IMR-90 (cell line): ENCODE data around the gene CBFA2T3. TPM values are rescaled to one million over a fixed set of nuclear protein-coding genes. Genes with fewer than 3 reads are reported as not detected.

Experiments used
- ATAC-seq: fragments of 200-7000 bp; cut with Tn5 transposase; 2 replicates; pipeline ENCODE4 v1.9.1; 2020; ENCODE audit warnings: low read depth, mild to moderate bottlenecking, moderate library complexity
- BruUV-seq: library from RNA; stranded (reverse); fragments of 400-500 nt; replicated peaks from 2 replicates; lab custom pipeline; 2021; lab: Mats Ljungman, UMichigan
- CTCF ChIA-PET: fragments of 300-600 bp; formaldehyde crosslinking; extraction: SDS; loops from one replicate; lab custom pipeline; 2021; ENCODE audit warnings: antibody characterized with exemption; lab: Yijun Ruan, JAX
- POLR2A ChIA-PET: fragments of 300-600 bp; sonication (Branson Sonifier 250); formaldehyde crosslinking; loops from one replicate; lab custom pipeline; 2022; ENCODE audit warnings: antibody characterized with exemption; ENCODE audit not compliant: unreplicated experiment; lab: Charles Lee
- DNase-seq: peaks from one replicate; pipeline ENCODE4 v3.0.0; 2013
- H2AFZ ChIP-seq: replicated peaks from 2 replicates; pipeline ENCODE3; 2013; ENCODE audit warnings: low read length, mild to moderate bottlenecking; ENCODE audit not compliant: poor library complexity
- H2AK5ac ChIP-seq: 2 replicates; pipeline ENCODE4 v1.6.1; 2013; ENCODE audit warnings: low read depth, low read length, inconsistent platforms
- H2AK9ac ChIP-seq: replicated peaks from 2 replicates; pipeline ENCODE3; 2013; ENCODE audit warnings: mild to moderate bottlenecking, low read depth, low read length, moderate library complexity; ENCODE audit not compliant: poor library complexity
- H2BK120ac ChIP-seq: 2 replicates; pipeline ENCODE4 v1.6.1; 2013; ENCODE audit warnings: low read depth, low read length, inconsistent platforms
- H2BK15ac ChIP-seq: 3 replicates; pipeline ENCODE4 v1.6.1; 2013; ENCODE audit warnings: low read depth, low read length, inconsistent platforms
- H2BK20ac ChIP-seq: 2 replicates; pipeline ENCODE4 v1.6.1; 2013; ENCODE audit warnings: low read depth, mild to moderate bottlenecking, inconsistent platforms, low read length, moderate library complexity
- H2BK5ac ChIP-seq: 2 replicates; pipeline ENCODE4 v1.6.1; 2013; ENCODE audit warnings: mild to moderate bottlenecking, low read depth, low read length, inconsistent platforms; ENCODE audit not compliant: poor library complexity, severe bottlenecking
- H3K14ac ChIP-seq: replicated peaks from 2 replicates; pipeline ENCODE4 v1.6.1; 2013; ENCODE audit warnings: low read depth, low read length, inconsistent platforms
- H3K18ac ChIP-seq: 2 replicates; pipeline ENCODE4 v1.6.1; 2013; ENCODE audit warnings: low read depth, low read length, control low read depth
- H3K23ac ChIP-seq: 2 replicates; pipeline ENCODE4 v1.6.1; 2013; ENCODE audit warnings: low read depth, low read length, inconsistent platforms
- H3K27ac ChIP-seq: 2 replicates; pipeline ENCODE4 v1.5.1; 2013; ENCODE audit warnings: mild to moderate bottlenecking, control low read depth, low read length; ENCODE audit not compliant: insufficient read depth
- H3K27me3 ChIP-seq: 2 replicates; pipeline ENCODE4 v1.6.1; 2013; ENCODE audit warnings: low read length; ENCODE audit not compliant: control insufficient read depth, insufficient read depth
- H3K36me3 ChIP-seq: 2 replicates; pipeline ENCODE4 v1.6.1; 2013; ENCODE audit warnings: low read length, mixed read lengths; ENCODE audit not compliant: control insufficient read depth, insufficient read depth
- H3K4ac ChIP-seq: 2 replicates; pipeline ENCODE4 v1.6.1; 2013; ENCODE audit warnings: low read depth, low read length, inconsistent platforms
- H3K4me1 ChIP-seq: 2 replicates; pipeline ENCODE4 v1.6.1; 2013; ENCODE audit warnings: low read length, mixed read lengths; ENCODE audit not compliant: control insufficient read depth, insufficient read depth
- H3K4me2 ChIP-seq: 2 replicates; pipeline ENCODE4 v1.6.1; 2013; ENCODE audit warnings: low read depth, mild to moderate bottlenecking, control low read depth, low read length, moderate library complexity
- H3K4me3 ChIP-seq: 2 replicates; pipeline ENCODE4 v1.5.1; 2013; ENCODE audit warnings: low read depth, mild to moderate bottlenecking, control low read depth, low read length, moderate library complexity; ENCODE audit not compliant: insufficient read depth
- H3K56ac ChIP-seq: 2 replicates; pipeline ENCODE4 v1.6.1; 2013; ENCODE audit warnings: low read length, inconsistent platforms; ENCODE audit not compliant: insufficient read depth; ENCODE audit errors: extremely low read depth
- H3K79me1 ChIP-seq, 2 experiments: 2 replicates each; pipeline ENCODE4 v1.6.1; 2013; ENCODE audit warnings: low read length in 2 of 2, inconsistent platforms in 1 of 2, low read depth in 1 of 2
- H3K9ac ChIP-seq: 2 replicates; pipeline ENCODE4 v1.6.1; 2013; ENCODE audit warnings: low read depth, low read length, control low read depth
- H3K9me1 ChIP-seq: 2 replicates; pipeline ENCODE4 v1.6.1; 2013; ENCODE audit warnings: low read length, inconsistent platforms; ENCODE audit not compliant: insufficient read depth
- H3K9me3 ChIP-seq: 2 replicates; pipeline ENCODE4 v1.6.1; 2013; ENCODE audit warnings: low read length; ENCODE audit not compliant: control insufficient read depth, insufficient read depth
- H4K20me1 ChIP-seq: 2 replicates; pipeline ENCODE4 v1.6.1; 2013; ENCODE audit warnings: low read length, inconsistent platforms; ENCODE audit not compliant: insufficient read depth
- H4K5ac ChIP-seq: 2 replicates; pipeline ENCODE4 v1.6.1; 2013; ENCODE audit warnings: mild to moderate bottlenecking, low read depth, low read length, control low read depth
- H4K8ac ChIP-seq, 2 experiments: 2 replicates each; pipeline ENCODE4 v1.6.1; 2013; ENCODE audit warnings: low read depth in 2 of 2, low read length in 2 of 2, control low read depth in 1 of 2, inconsistent platforms in 1 of 2
- H4K91ac ChIP-seq: 2 replicates; pipeline ENCODE4 v1.6.1; 2013; ENCODE audit warnings: low read depth, low read length, inconsistent platforms; ENCODE audit not compliant: insufficient read depth
- ELK1 ChIP-seq: fragments of 150-350 bp; IDR thresholded peaks from 2 replicates; pipeline ENCODE4 v1.6.1; 2016; ENCODE audit warnings: low read depth, mild to moderate bottlenecking, low read length, moderate library complexity, borderline replicate concordance
- MAZ ChIP-seq: IDR thresholded peaks from 2 replicates; pipeline ENCODE4 v1.6.1; 2012; ENCODE audit warnings: low read depth, mild to moderate bottlenecking, low read length, improper control_type of control experiment, moderate library complexity, borderline replicate concordance
- POLR2A ChIP-seq: IDR thresholded peaks from 2 replicates; pipeline ENCODE4 v1.6.1; 2012; ENCODE audit warnings: mild to moderate bottlenecking, low read depth, low read length
- RAD21 ChIP-seq: IDR thresholded peaks from 2 replicates; pipeline ENCODE4 v1.6.1; 2012; ENCODE audit warnings: low read length, improper control_type of control experiment
- USF2 ChIP-seq: fragments of 150-350 bp; IDR thresholded peaks from 2 replicates; pipeline ENCODE4 v1.6.1; 2017; ENCODE audit warnings: mild to moderate bottlenecking, antibody characterized with exemption, low read length, low read depth
- WGBS, 2 experiments: methylation state at CpG; one replicate each; pipeline versions ENCODE4 v1.1.5 to v1.1.7; 2013; ENCODE audit warnings: missing lambda C conversion rate in 2 of 2; ENCODE audit not compliant: insufficient read length in 1 of 2; ENCODE audit errors: extremely low coverage in 2 of 2; 5-methylcytosine and 5-hydroxymethylcytosine counted together
- dilution Hi-C: fragments of 300-500 bp; cut with HindIII; formaldehyde crosslinking; loops from one replicate; pipeline ENCODE4 v1.14.3; 2018; ENCODE audit warnings: low sequenced_read_pairs; ENCODE audit not compliant: unreplicated experiment
- in situ Hi-C: fragments of 300-500 bp; cut with MboI; formaldehyde crosslinking; loops from 3 replicates; pipeline ENCODE4 v1.14.3; 2019; ENCODE audit warnings: low sequenced_read_pairs, inconsistent platforms, mixed read lengths
- intact Hi-C: fragments of 100-400 bp; cut with micrococcal nuclease; formaldehyde crosslinking; loops from 2 replicates; pipeline ENCODE4 v1.10.0; 2022
- polyA plus RNA-seq, 3 experiments: library from polyadenylated mRNA; depleted of rRNA; stranded (reverse); fragments of >200 nt; gene quantifications; 2 replicates each; pipeline ENCODE4 v1.2.3, GENCODE V29; 2012; ENCODE audit warnings: low replicate concordance in 1 of 3
- total RNA-seq: library from RNA; depleted of rRNA; stranded (reverse); fragments of >200 nt; gene quantifications from 2 replicates; pipeline ENCODE4 v1.2.3, GENCODE V29; 2012

Gene CBFA2T3
- total and polyA plus RNA-seq, 2 of the 4 experiments (the other 2 are of a cell fraction), result not detected

DNA sequence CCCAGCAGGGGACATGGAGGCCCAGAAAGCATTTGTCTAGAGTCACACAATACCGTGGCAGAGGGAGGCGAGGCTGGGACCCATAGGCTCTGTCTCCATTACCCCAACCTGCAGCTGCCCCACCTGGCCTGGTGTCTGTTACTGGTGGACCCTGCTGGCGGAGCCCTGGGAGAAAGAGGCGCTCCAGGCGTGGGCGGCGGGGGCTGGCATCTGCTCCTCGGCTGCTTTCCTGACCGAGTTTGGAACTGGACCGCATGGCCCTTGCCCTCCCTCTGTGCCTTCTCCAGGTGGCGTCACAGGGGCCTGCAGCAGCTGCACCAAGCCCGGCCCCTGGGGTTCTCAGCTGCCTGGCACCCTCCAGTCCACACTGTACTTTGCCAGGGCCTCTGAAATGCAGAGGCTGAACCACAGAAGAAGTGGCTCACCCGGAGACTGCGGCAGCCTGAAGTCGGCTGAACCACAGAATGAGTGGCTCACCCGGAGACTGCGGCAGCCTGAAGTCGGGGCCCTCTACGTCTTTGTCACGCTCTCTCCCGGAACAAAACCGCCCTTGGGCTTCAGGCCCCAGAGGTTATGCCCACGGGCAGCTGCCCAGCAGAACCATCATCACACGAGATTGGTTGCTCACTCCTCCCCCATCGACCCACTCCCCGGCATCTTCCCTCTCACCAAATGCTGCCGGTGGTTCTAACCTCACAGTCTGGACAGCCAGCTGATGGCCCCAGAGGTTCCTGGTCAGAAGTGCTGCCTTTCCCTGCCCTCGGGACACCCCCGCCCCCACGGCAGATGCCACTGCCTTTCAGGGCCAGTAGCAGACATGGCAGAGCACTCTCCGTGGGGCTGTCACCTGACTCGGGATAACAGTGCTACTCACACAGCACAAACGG, 20.2 kb downstream of the CBFA2T3 start:
- DNase-seq, result no peak
- no peak overlapping the region for H3K14ac ChIP-seq
- dilution Hi-C loops (no loop called here), intact Hi-C loops (no loop called here), in situ Hi-C loops (no loop called here)
- H2AFZ ChIP-seq, result no peak overlapping the region
- no peak for ATAC-seq
- H3K4me3 ChIP-seq, result no peak overlapping the region
- H3K18ac ChIP-seq, result no peak overlapping the region
- no peaks in the 10 kb centered on the region for H3K4me1 ChIP-seq
- no peak overlapping the region for H3K27ac ChIP-seq
- no peak overlapping the region for H2BK120ac ChIP-seq
- H3K9me3 ChIP-seq, result no peaks in the 10 kb centered on the region
- no TSS peak for BruUV-seq
- H3K56ac ChIP-seq, result no peak overlapping the region
- no peak overlapping the region for H4K8ac ChIP-seq
- no peak overlapping the region for H3K9ac ChIP-seq
- no peak overlapping the region for H2BK5ac ChIP-seq
- TF ChIP-seq POLR2A, result no peak
- no peak for TF ChIP-seq RAD21
- no peak for TF ChIP-seq ELK1
- TF ChIP-seq MAZ, result no peak
- TF ChIP-seq USF2, result no peak
- H3K36me3 ChIP-seq, result no peaks in the 10 kb centered on the region
- no peak overlapping the region for H3K23ac ChIP-seq
- 69% methylated on average over 25 of the region's 33 CpGs; no CpG with 5 or more reads in 1 of the 2 experiments for WGBS, 2 experiments
- H4K5ac ChIP-seq, result no peak overlapping the region
- H2AK9ac ChIP-seq, result no peak overlapping the region
- no peak overlapping the region for H3K4me2 ChIP-seq
- CTCF ChIA-PET, result no interaction called here
- POLR2A ChIA-PET, result no interaction called here
- H2BK20ac ChIP-seq, result no peak overlapping the region
- H3K9me1 ChIP-seq, result no peaks in the 10 kb centered on the region
- no peak overlapping the region for H2AK5ac ChIP-seq
- H2BK15ac ChIP-seq, result no peak overlapping the region
- H3K79me1 ChIP-seq, result no peaks in the 10 kb centered on the region
- H4K20me1 ChIP-seq, result no peaks in the 10 kb centered on the region
- no peak overlapping the region for H4K91ac ChIP-seq
- no peak overlapping the region for H3K4ac ChIP-seq
- H3K27me3 ChIP-seq, result peaks cover 42% of the 10 kb centered on the region
